ENCODE results near the gene KCNMB3.
"Not testable (repeated sequence)": the region's sequence is repeated elsewhere in the genome, so short reads cannot be mapped to it uniquely, and the experiment has no call there.

Gene KCNMB3

GRCh38 chr3:179276001-179276400 lies 25.1 kb upstream of the KCNMB3 start:
- no peak overlapping the region for H3K4me3 ChIP-seq (ENCODE audit: low read length)
- DNase-seq (ENCODE audit: low read depth): no peak
- TF ChIP-seq CTCF (conservative IDR thresholded peaks at IDR 0.05; ENCODE audit: low read length): no peak

- DNase-seq (ENCODE audit: low read depth); H3K4me3 ChIP-seq (ENCODE audit: low read length): not testable (repeated sequence)
These were observed 23.5 kb upstream of the KCNMB3 start for GRCh38 chr3:179274434-179274833.

- no peak overlapping the region for H3K4me3 ChIP-seq (ENCODE audit: low read length)
- peak; percentile 34 for TF ChIP-seq CTCF (conservative IDR thresholded peaks at IDR 0.05; ENCODE audit: low read length)
- DNase-seq (ENCODE audit: low read depth): no peak
These were observed 21.5 kb upstream of the KCNMB3 start for GRCh38 chr3:179272385-179272784.

- H3K4me3 ChIP-seq (ENCODE audit: low read length): no peak overlapping the region
- TF ChIP-seq CTCF (conservative IDR thresholded peaks at IDR 0.05; ENCODE audit: low read length): no peak
- no peak for DNase-seq (ENCODE audit: low read depth)
These were observed 18.3 kb upstream of the KCNMB3 start for GRCh38 chr3:179269152-179269707.

- H3K4me3 ChIP-seq (ENCODE audit: low read length): no peak overlapping the region
- DNase-seq (ENCODE audit: low read depth): no peak
- no peak for TF ChIP-seq CTCF (conservative IDR thresholded peaks at IDR 0.05; ENCODE audit: low read length)
These were observed 17.6 kb upstream of the KCNMB3 start for GRCh38 chr3:179268400-179269051.

GRCh38 chr3:179266701-179267211 lies 15.8 kb upstream of the KCNMB3 start:
- TF ChIP-seq CTCF (conservative IDR thresholded peaks at IDR 0.05; ENCODE audit: low read length): no peak
- H3K4me3 ChIP-seq (ENCODE audit: low read length): no peak overlapping the region
- DNase-seq (ENCODE audit: low read depth): no peak

GRCh38 chr3:179265875-179266274 lies 15.0 kb upstream of the KCNMB3 start:
- DNase-seq (ENCODE audit: low read depth): no peak
- H3K4me3 ChIP-seq (ENCODE audit: low read length): no peak overlapping the region

More at GRCh38 chr3:179265875-179266274, 15.0 kb upstream of the KCNMB3 start:
- TF ChIP-seq CTCF (conservative IDR thresholded peaks at IDR 0.05; ENCODE audit: low read length): no peak

All from AG10803 (cell line).